PC-9 (cell line): ENCODE results near the gene CYS1. TPM values are rescaled to one million over a fixed set of nuclear protein-coding genes. Genes with fewer than 3 reads are reported as not detected.

Experiments
- BruUV-seq: library from RNA; stranded (reverse); fragments of 400-500 nt; replicated peaks from 2 replicates; lab custom pipeline; 2021; lab: Mats Ljungman, UMichigan
- CTCF ChIA-PET: fragments of 300-600 bp; sonication (Branson Sonifier 250); formaldehyde crosslinking; loops from one replicate; lab custom pipeline; 2022; ENCODE audit warnings: antibody characterized with exemption; lab: Charles Lee
- POLR2A ChIA-PET: fragments of 300-600 bp; sonication (Branson Sonifier 250); formaldehyde crosslinking; loops from one replicate; lab custom pipeline; 2022; ENCODE audit warnings: antibody characterized with exemption; ENCODE audit not compliant: unreplicated experiment; lab: Charles Lee
- DNase-seq, 2 experiments: peaks; one replicate each; pipeline versions ENCODE4 v3.0.0 to v3.0.0-alpha.2; 2015 to 2022; ENCODE audit warnings: mixed read lengths in 1 of 2
- H2AFZ ChIP-seq: fragments of 200-600 bp; sonication (generic); 2 replicates; pipeline ENCODE4 v1.8.1; 2017; ENCODE audit warnings: antibody characterized with exemption
- H3F3A ChIP-seq: fragments of 200-600 bp; sonication (generic); 2 replicates; pipeline ENCODE4 v1.8.1; 2017; ENCODE audit warnings: antibody characterized with exemption, mild to moderate bottlenecking, low read depth; ENCODE audit not compliant: insufficient read depth
- H3K27ac ChIP-seq: fragments of 200-600 bp; sonication (generic); 2 replicates; pipeline ENCODE4 v1.6.1; 2016; ENCODE audit warnings: mixed run types
- H3K27me3 ChIP-seq: fragments of 200-600 bp; sonication (generic); 2 replicates; pipeline ENCODE4 v1.6.1; 2016; ENCODE audit warnings: low read depth, mixed run types; ENCODE audit not compliant: insufficient read depth
- H3K36me3 ChIP-seq: fragments of 200-600 bp; sonication (generic); 2 replicates; pipeline ENCODE4 v1.6.1; 2016; ENCODE audit warnings: low read depth, mixed run types
- H3K4me1 ChIP-seq: fragments of 200-600 bp; sonication (generic); replicated peaks from 2 replicates; pipeline ENCODE4 v1.6.1; 2016; ENCODE audit warnings: mixed run types; ENCODE audit not compliant: insufficient read depth
- H3K4me2 ChIP-seq: fragments of 200-600 bp; sonication (generic); 2 replicates; pipeline ENCODE4 v1.6.1; 2017; ENCODE audit warnings: mixed run types
- H3K4me3 ChIP-seq: fragments of 200-600 bp; sonication (generic); 2 replicates; pipeline ENCODE4 v1.6.1; 2016; ENCODE audit warnings: mixed run types
- H3K79me2 ChIP-seq: fragments of 200-600 bp; sonication (generic); 2 replicates; pipeline ENCODE4 v1.6.1; 2017; ENCODE audit warnings: low read depth, mixed run types
- H3K9me2 ChIP-seq: fragments of 200-600 bp; sonication (generic); 2 replicates; pipeline ENCODE4 v1.8.1; 2017; ENCODE audit warnings: mild to moderate bottlenecking; ENCODE audit not compliant: insufficient read depth
- H3K9me3 ChIP-seq: fragments of 200-600 bp; sonication (generic); 2 replicates; pipeline ENCODE4 v1.8.1; 2016; ENCODE audit warnings: low read depth; ENCODE audit not compliant: insufficient read depth
- H4K20me1 ChIP-seq: fragments of 200-600 bp; sonication (generic); 2 replicates; pipeline ENCODE4 v1.8.1; 2017; ENCODE audit not compliant: insufficient read depth
- CTCF ChIP-seq: fragments of 200-600 bp; sonication (generic); conservative IDR thresholded peaks from 2 replicates; pipeline ENCODE4 v1.6.1; 2017; ENCODE audit warnings: mixed run types, antibody characterized with exemption, mild to moderate bottlenecking, moderate library complexity
- EZH2 ChIP-seq: fragments of 200-600 bp; sonication (generic); IDR thresholded peaks from 2 replicates; pipeline ENCODE4 v1.8.0; 2017; ENCODE audit warnings: antibody characterized with exemption, low read depth
- intact Hi-C: fragments of 100-400 bp; cut with micrococcal nuclease; formaldehyde crosslinking; loops from one replicate; pipeline ENCODE4 v1.10.0; 2022; ENCODE audit not compliant: unreplicated experiment
- total RNA-seq: library from RNA; stranded (reverse); gene quantifications from 2 replicates; pipeline ENCODE4 v1.2.3, GENCODE V29; 2021

The CYS1 gene
- total RNA-seq, 1 experiment from 2014 or later = 0.61 TPM

- no peak overlapping the region for H3K4me2 ChIP-seq
- TF ChIP-seq CTCF (no peak), EZH2 (no peak)
- no peak for DNase-seq
- peaks cover 28% of the 10 kb centered on the region for H3K79me2 ChIP-seq
- no peak overlapping the region for H3K4me3 ChIP-seq
- H3K27me3 ChIP-seq = no peaks in the 10 kb centered on the region
- H2AFZ ChIP-seq = no peak overlapping the region
- peaks cover 39% of the 10 kb centered on the region; the same call in 1 of the 2 replicates for H3F3A ChIP-seq
- no peak overlapping the region for H3K27ac ChIP-seq
- no TSS peak for BruUV-seq
- H3K4me1 ChIP-seq = peaks cover 5% of the 10 kb centered on the region
- intact Hi-C loops = loop anchor here (1.0 kb wide), 1 partner anchor 249 kb away; no protein-coding TSS in a partner anchor
- H3K9me3 ChIP-seq = no peaks in the 10 kb centered on the region
- H3K9me2 ChIP-seq = no peaks in the 10 kb centered on the region
- peaks cover 26% of the 10 kb centered on the region for H4K20me1 ChIP-seq
- ChIA-PET CTCF (interaction anchor here (0.7 to 2.0 kb wide), 2 partner anchors 10 to 29 kb away, joined by 6 to 9 read pairs; no protein-coding TSS in a partner anchor), POLR2A (interaction anchor here (0.6 kb wide), 1 partner anchor 216 kb away, joined by 17 read pairs; no protein-coding TSS in a partner anchor)
- peaks cover 17% of the 10 kb centered on the region; the same call in 1 of the 2 replicates for H3K36me3 ChIP-seq
Observed at GRCh38 chr2:10047616-10048500, 32.4 kb downstream of the CYS1 start.

GRCh38 chr2:10046931-10047330, 33.3 kb downstream of the CYS1 start:
- intact Hi-C loops = no loop called here
- H3K9me3 ChIP-seq = no peaks in the 10 kb centered on the region
- no peak overlapping the region for H3K27ac ChIP-seq
- DNase-seq = no peak
- H4K20me1 ChIP-seq = peaks cover 26% of the 10 kb centered on the region
- H3F3A ChIP-seq = peaks cover 38% of the 10 kb centered on the region; the same call in 1 of the 2 replicates
- TF ChIP-seq EZH2 (no peak), CTCF (no peak)
- H3K4me1 ChIP-seq = peaks cover 5% of the 10 kb centered on the region
- H3K4me2 ChIP-seq = no peak overlapping the region
- POLR2A ChIA-PET = no interaction called here
- peaks cover 28% of the 10 kb centered on the region for H3K79me2 ChIP-seq
- no peak overlapping the region for H3K4me3 ChIP-seq
- H2AFZ ChIP-seq = no peak overlapping the region
- no peaks in the 10 kb centered on the region for H3K27me3 ChIP-seq
- no peaks in the 10 kb centered on the region for H3K9me2 ChIP-seq
- BruUV-seq = no TSS peak
- peaks cover 11% of the 10 kb centered on the region; the same call in 1 of the 2 replicates for H3K36me3 ChIP-seq
- CTCF ChIA-PET = no interaction called here

- H3K9me2 ChIP-seq = no peaks in the 10 kb centered on the region
- H3K27ac ChIP-seq = no peak overlapping the region
- H3K79me2 ChIP-seq = peaks cover 28% of the 10 kb centered on the region
- no peak for DNase-seq
- H3K4me3 ChIP-seq = no peak overlapping the region
- H4K20me1 ChIP-seq = peaks cover 26% of the 10 kb centered on the region
- peaks cover 38% of the 10 kb centered on the region; the same call in 1 of the 2 replicates for H3F3A ChIP-seq
- ChIA-PET CTCF (interaction anchor here (0.6 kb wide), 1 partner anchor 871 kb away, joined by 3 read pairs; no protein-coding TSS in a partner anchor), POLR2A (interaction anchor here (0.5 kb wide), 1 partner anchor 843 kb away, joined by 9 read pairs; no protein-coding TSS in a partner anchor)
- H3K4me2 ChIP-seq = no peak overlapping the region
- H3K9me3 ChIP-seq = no peaks in the 10 kb centered on the region
- intact Hi-C loops = no loop called here
- no peaks in the 10 kb centered on the region for H3K27me3 ChIP-seq
- BruUV-seq = no TSS peak
- TF ChIP-seq CTCF (no peak), EZH2 (no peak)
- peaks cover 11% of the 10 kb centered on the region; the same call in 1 of the 2 replicates for H3K36me3 ChIP-seq
- H3K4me1 ChIP-seq = peaks cover 5% of the 10 kb centered on the region
- no peak overlapping the region for H2AFZ ChIP-seq
Observed at GRCh38 chr2:10045561-10046355, 34.5 kb downstream of the CYS1 start.
